HepG2 (cell line): ENCODE data around the gene TMEM217. TPM values are rescaled to one million over a fixed set of nuclear protein-coding genes. Genes with fewer than 3 reads are reported as not detected.
A peak's percentile ranks its signal among the peaks of the same experiment; 100 is the strongest.

ENCODE experiments used
- ATF1 ChIP-seq: IDR thresholded peaks from 2 replicates; pipeline ENCODE4 v1.6.1; 2016; ENCODE audit warnings: mild to moderate bottlenecking, control low read depth
- CBX1 ChIP-seq: IDR thresholded peaks from one replicate; pipeline ENCODE4 v1.6.1; 2016; ENCODE audit warnings: antibody characterized with exemption, low read depth
- CC2D1A ChIP-seq: sonication (generic); formaldehyde crosslinking; IDR thresholded peaks from 2 replicates; pipeline ENCODE4 v1.8.1; 2023; ENCODE audit warnings: mild to moderate bottlenecking, missing genetic modification reagents
- ETV6 ChIP-seq: sonication (generic); formaldehyde crosslinking; conservative IDR thresholded peaks from 2 replicates; pipeline ENCODE4 v1.4.0; 2020; ENCODE audit warnings: missing genetic modification reagents
- FOXA1 ChIP-seq, 2 experiments: fragments of 450-650 bp in 1 of 2; sonication (generic) in 1 of 2; formaldehyde crosslinking in 1 of 2; IDR thresholded peaks; 2 replicates each; pipeline versions ENCODE4 v1.4.0 to v1.6.1; 2016 to 2020; ENCODE audit warnings: missing genetic modification reagents in 1 of 2
- HDAC2 ChIP-seq: sonication (generic); formaldehyde crosslinking; IDR thresholded peaks from 2 replicates; pipeline ENCODE4 v1.4.0; 2020; ENCODE audit warnings: missing genetic modification reagents
- HIVEP1 ChIP-seq: sonication (generic); formaldehyde crosslinking; IDR thresholded peaks from 2 replicates; pipeline ENCODE4 v1.4.0; 2020; ENCODE audit warnings: mild to moderate bottlenecking, missing genetic modification reagents
- HMGXB4 ChIP-seq, 2 experiments: sonication (generic) in 1 of 2; formaldehyde crosslinking in 1 of 2; IDR thresholded peaks; 2 replicates each; pipeline versions ENCODE4 v1.4.0 to v1.6.1; 2018 to 2020; ENCODE audit warnings: missing genetic modification reagents in 2 of 2, borderline replicate concordance in 1 of 2, low read depth in 1 of 2, mild to moderate bottlenecking in 1 of 2, missing biosample characterization in 1 of 2
- MIER2 ChIP-seq: IDR thresholded peaks from 2 replicates; pipeline ENCODE4 v1.6.1; 2016; ENCODE audit warnings: missing biosample characterization, missing genetic modification reagents
- NFYB ChIP-seq: sonication (generic); formaldehyde crosslinking; IDR thresholded peaks from 2 replicates; pipeline ENCODE4 v1.4.0; 2020; ENCODE audit warnings: missing genetic modification reagents
- NPAS2 ChIP-seq: sonication (generic); formaldehyde crosslinking; IDR thresholded peaks from 2 replicates; pipeline ENCODE4 v1.8.0; 2022; ENCODE audit warnings: mild to moderate bottlenecking, missing genetic modification reagents, borderline replicate concordance
- NR2F1 ChIP-seq, 2 experiments: fragments of 450-650 bp in 1 of 2; formaldehyde crosslinking in 1 of 2; IDR thresholded peaks; 2 replicates each; pipeline versions ENCODE4 v1.5.0 to v1.6.1; 2016 to 2020; ENCODE audit warnings: mild to moderate bottlenecking in 1 of 2, missing compliant biosample characterization in 1 of 2, missing genetic modification reagents in 1 of 2, moderate library complexity in 1 of 2
- NRL ChIP-seq: sonication (generic); formaldehyde crosslinking; IDR thresholded peaks from 2 replicates; pipeline ENCODE4 v1.5.0; 2020; ENCODE audit warnings: missing genetic modification reagents, mild to moderate bottlenecking, moderate library complexity, borderline replicate concordance
- SETDB1 ChIP-seq: sonication (generic); formaldehyde crosslinking; IDR thresholded peaks from 2 replicates; pipeline ENCODE4 v1.5.1; 2020; ENCODE audit warnings: missing genetic modification reagents, mild to moderate bottlenecking, borderline replicate concordance
- SMARCC2 ChIP-seq: fragments of 450-650 bp; IDR thresholded peaks from 2 replicates; pipeline ENCODE4 v1.6.1; 2017; ENCODE audit warnings: antibody characterized with exemption, mild to moderate bottlenecking
- SNAPC2 ChIP-seq: sonication (generic); formaldehyde crosslinking; IDR thresholded peaks from 2 replicates; pipeline ENCODE4 v1.8.1; 2022; ENCODE audit warnings: mild to moderate bottlenecking, missing genetic modification reagents
- ZKSCAN8 ChIP-seq: IDR thresholded peaks from 2 replicates; pipeline ENCODE4 v1.6.1; 2016; ENCODE audit warnings: borderline replicate concordance, missing genetic modification reagents, missing compliant biosample characterization
- ZNF33A ChIP-seq: sonication (generic); formaldehyde crosslinking; IDR thresholded peaks from 2 replicates; pipeline ENCODE4 v1.5.1; 2020; ENCODE audit warnings: missing genetic modification reagents, mild to moderate bottlenecking, moderate library complexity, borderline replicate concordance
- ZNF501 ChIP-seq: sonication (generic); formaldehyde crosslinking; IDR thresholded peaks from 2 replicates; pipeline ENCODE4 v1.5.1; 2020; ENCODE audit warnings: mild to moderate bottlenecking, moderate library complexity, missing genetic modification reagents
- ZNF563 ChIP-seq: sonication (generic); formaldehyde crosslinking; IDR thresholded peaks from 2 replicates; pipeline ENCODE4 v1.8.0; 2022; ENCODE audit warnings: mild to moderate bottlenecking, moderate library complexity, missing genetic modification reagents
- ZNF567 ChIP-seq: sonication (generic); formaldehyde crosslinking; IDR thresholded peaks from 2 replicates; pipeline ENCODE4 v1.8.1; 2023; ENCODE audit warnings: mild to moderate bottlenecking, missing genetic modification reagents, borderline replicate concordance
- ZNF577 ChIP-seq: sonication (generic); formaldehyde crosslinking; IDR thresholded peaks from 2 replicates; pipeline ENCODE4 v1.4.0; 2020; ENCODE audit warnings: mild to moderate bottlenecking, low read depth, missing genetic modification reagents, borderline replicate concordance
- ZSCAN22 ChIP-seq: sonication (generic); formaldehyde crosslinking; IDR thresholded peaks from 2 replicates; pipeline ENCODE4 v1.4.0; 2020; ENCODE audit warnings: mild to moderate bottlenecking, missing genetic modification reagents
- polyA plus RNA-seq, 8 experiments: library from polyadenylated mRNA; depleted of rRNA in 3 of 8; stranded (reverse) in 7 of 8; unstranded in 1 of 8; fragments of >200 nt; fragmentation: Illumina TruSeq in 4 of 8; extraction: Trizol in 4 of 8; gene quantifications; 2 replicates each; pipeline versions ENCODE4 v1.2.1 to v1.2.3, GENCODE V29; 2011 to 2016; ENCODE audit warnings: low read depth in 4 of 8, missing spikeins in 1 of 8, mixed read lengths in 1 of 8; ENCODE audit not compliant: insufficient read depth in 1 of 8
- total RNA-seq, 5 experiments: library from RNA; depleted of rRNA; stranded (reverse); fragments of >200 nt; fragmentation: Illumina TruSeq; extraction: Trizol; gene quantifications; 2 replicates each; pipeline ENCODE4 v1.2.3, GENCODE V29; 2016; ENCODE audit warnings: low read depth in 1 of 5
- TF ChIP-seq, protein P1 (sequence below): sonication (generic); formaldehyde crosslinking; IDR thresholded peaks from 2 replicates; pipeline ENCODE4 v1.4.0; 2020; ENCODE audit warnings: missing genetic modification reagents
- TF ChIP-seq, protein P2 (sequence below): IDR thresholded peaks from 2 replicates; pipeline ENCODE4 v1.6.1; 2016

The TMEM217 gene
- total and polyA plus RNA-seq, 2 of the 13 experiments (the other 11 are each of a cell fraction or from before 2014, with no cell fraction given): 2.3 to 3.4 TPM

GRCh38 chr6:37257634-37258404 lies at the start of gene TMEM217, which contains the start of gene TBC1D22B (continued):
- TF ChIP-seq, protein P1, sequence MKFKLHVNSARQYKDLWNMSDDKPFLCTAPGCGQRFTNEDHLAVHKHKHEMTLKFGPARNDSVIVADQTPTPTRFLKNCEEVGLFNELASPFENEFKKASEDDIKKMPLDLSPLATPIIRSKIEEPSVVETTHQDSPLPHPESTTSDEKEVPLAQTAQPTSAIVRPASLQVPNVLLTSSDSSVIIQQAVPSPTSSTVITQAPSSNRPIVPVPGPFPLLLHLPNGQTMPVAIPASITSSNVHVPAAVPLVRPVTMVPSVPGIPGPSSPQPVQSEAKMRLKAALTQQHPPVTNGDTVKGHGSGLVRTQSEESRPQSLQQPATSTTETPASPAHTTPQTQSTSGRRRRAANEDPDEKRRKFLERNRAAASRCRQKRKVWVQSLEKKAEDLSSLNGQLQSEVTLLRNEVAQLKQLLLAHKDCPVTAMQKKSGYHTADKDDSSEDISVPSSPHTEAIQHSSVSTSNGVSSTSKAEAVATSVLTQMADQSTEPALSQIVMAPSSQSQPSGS (CRISPR knock-in tag): peak; percentile 84
- peak; percentile 92 for TF ChIP-seq HIVEP1 (CRISPR knock-in tag)
- TF ChIP-seq SETDB1 (CRISPR knock-in tag): no peak
- no peak for TF ChIP-seq ZNF577
- TF ChIP-seq ZNF563: 0 out of 2 replicates have a peak, but pooled peaks have one; percentile 18
- peak in 1 of 2 experiments; percentile 32; a peak in 1 of 4 replicates for TF ChIP-seq NR2F1 (CRISPR knock-in tag; IDR thresholded peaks at IDR 0.05)
- TF ChIP-seq MIER2: peak; percentile 60; the same call in 1 of the 2 replicates
- peak; percentile 91; the same call in 1 of the 2 replicates for TF ChIP-seq SNAPC2
- TF ChIP-seq ZNF501 (CRISPR knock-in tag): peak; percentile 99
- peak; percentile 100 for TF ChIP-seq NFYB
- no peak for TF ChIP-seq CC2D1A (CRISPR knock-in tag)
- peak; percentile 54 for TF ChIP-seq HDAC2
- TF ChIP-seq NPAS2 (CRISPR knock-in tag): no peak
- TF ChIP-seq ZNF567: peak; percentile 96; the same call in 1 of the 2 replicates
- TF ChIP-seq, protein P2, sequence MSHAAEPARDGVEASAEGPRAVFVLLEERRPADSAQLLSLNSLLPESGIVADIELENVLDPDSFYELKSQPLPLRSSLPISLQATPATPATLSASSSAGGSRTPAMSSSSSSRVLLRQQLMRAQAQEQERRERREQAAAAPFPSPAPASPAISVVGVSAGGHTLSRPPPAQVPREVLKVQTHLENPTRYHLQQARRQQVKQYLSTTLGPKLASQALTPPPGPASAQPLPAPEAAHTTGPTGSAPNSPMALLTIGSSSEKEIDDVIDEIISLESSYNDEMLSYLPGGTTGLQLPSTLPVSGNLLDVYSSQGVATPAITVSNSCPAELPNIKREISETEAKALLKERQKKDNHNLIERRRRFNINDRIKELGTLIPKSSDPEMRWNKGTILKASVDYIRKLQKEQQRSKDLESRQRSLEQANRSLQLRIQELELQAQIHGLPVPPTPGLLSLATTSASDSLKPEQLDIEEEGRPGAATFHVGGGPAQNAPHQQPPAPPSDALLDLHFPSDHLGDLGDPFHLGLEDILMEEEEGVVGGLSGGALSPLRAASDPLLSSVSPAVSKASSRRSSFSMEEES (CRISPR knock-in tag): peak; percentile 70
- TF ChIP-seq ETV6 (CRISPR knock-in tag): no peak
- no peak for TF ChIP-seq SMARCC2
- TF ChIP-seq HMGXB4 (CRISPR knock-in tag; IDR thresholded peaks at IDR 0.05; ENCODE audit: borderline replicate concordance in 1 of 2, low read depth in 1 of 2): peak; percentile 90 to 98
- TF ChIP-seq ZSCAN22 (CRISPR knock-in tag): peak; percentile 49; the same call in 1 of the 2 replicates
- no peak for TF ChIP-seq FOXA1 (IDR thresholded peaks at IDR 0.05)
- no peak; the same call in 1 of the 2 replicates for TF ChIP-seq FOXA1 (CRISPR knock-in tag; IDR thresholded peaks at IDR 0.05)
- peak; percentile 59; the same call in 1 of the 2 replicates for TF ChIP-seq ZKSCAN8 (CRISPR knock-in tag)
- TF ChIP-seq NRL: peak; percentile 96
- TF ChIP-seq ATF1 (CRISPR knock-in tag): peak; percentile 98
- no peak for TF ChIP-seq ZNF33A (CRISPR knock-in tag)
- peak; percentile 57 for TF ChIP-seq CBX1
